Panc1 (cell line): ENCODE measurements around the gene ITGB5. TPM values are rescaled to one million over a fixed set of nuclear protein-coding genes. Genes with fewer than 3 reads are reported as not detected.

Experiments
- ATAC-seq: fragments of 200-7000 bp; cut with Tn5 transposase; 2 replicates; pipeline ENCODE4 v1.9.1; 2020; ENCODE audit warnings: mild to moderate bottlenecking, moderate library complexity
- BruUV-seq: library from RNA; stranded (reverse); fragments of 400-500 nt; replicated peaks from 2 replicates; lab custom pipeline; 2021; lab: Mats Ljungman, UMichigan
- CTCF ChIA-PET: fragments of 300-600 bp; sonication (Branson Sonifier 250); formaldehyde crosslinking; loops from one replicate; lab custom pipeline; 2022; ENCODE audit warnings: antibody characterized with exemption; lab: Charles Lee
- POLR2A ChIA-PET: fragments of 300-600 bp; sonication (Branson Sonifier 250); formaldehyde crosslinking; loops from one replicate; lab custom pipeline; 2022; ENCODE audit warnings: antibody characterized with exemption; lab: Charles Lee
- DNase-seq: peaks from one replicate; pipeline ENCODE4 v3.0.0-alpha.2; 2010; ENCODE audit warnings: low read depth, low spot score
- H3K27ac ChIP-seq: 2 replicates; pipeline ENCODE4 v1.5.1; 2011; ENCODE audit warnings: mild to moderate bottlenecking, low read length, inconsistent platforms
- H3K27me3 ChIP-seq: fragments of 200-500 bp; sonication (Bioruptor generic); 2 replicates; pipeline ENCODE4 v1.6.0; 2014; ENCODE audit warnings: low read length, inconsistent platforms; ENCODE audit not compliant: control insufficient read depth, insufficient read depth
- H3K36me3 ChIP-seq: fragments of 200-500 bp; sonication (Bioruptor generic); 2 replicates; pipeline ENCODE4 v1.5.1; 2014; ENCODE audit warnings: inconsistent platforms, mild to moderate bottlenecking, low read length, moderate library complexity; ENCODE audit not compliant: control insufficient read depth, insufficient read depth
- H3K4me1 ChIP-seq: 2 replicates; pipeline ENCODE4 v1.5.1; 2011; ENCODE audit warnings: inconsistent platforms, mild to moderate bottlenecking, low read length, moderate library complexity; ENCODE audit not compliant: control insufficient read depth, insufficient read depth
- H3K4me3 ChIP-seq, 2 experiments: 2 replicates each; pipeline ENCODE4 v1.5.1; 2011 to 2012; ENCODE audit warnings: low read depth in 2 of 2, low read length in 2 of 2, mild to moderate bottlenecking in 2 of 2, inconsistent platforms in 1 of 2, moderate library complexity in 1 of 2
- H3K9me3 ChIP-seq: fragments of 200-500 bp; sonication (Bioruptor generic); 2 replicates; pipeline ENCODE4 v1.5.1; 2014; ENCODE audit warnings: low read depth, mild to moderate bottlenecking, inconsistent platforms, low read length, moderate library complexity; ENCODE audit not compliant: control insufficient read depth, insufficient read depth
- CTCF ChIP-seq: fragments of 450-650 bp; IDR thresholded peaks from 2 replicates; pipeline ENCODE4 v1.5.1; 2017; ENCODE audit warnings: mild to moderate bottlenecking
- POLR2AphosphoS5 ChIP-seq: IDR thresholded peaks from 2 replicates; pipeline ENCODE4 v1.6.1; 2012; ENCODE audit warnings: mild to moderate bottlenecking, low read depth, low read length, moderate library complexity
- REST ChIP-seq, 2 experiments: IDR thresholded peaks; 2 replicates each; pipeline ENCODE4 v1.6.1; 2011 to 2012; ENCODE audit warnings: low read depth in 2 of 2, control low read depth in 1 of 2, low read length in 1 of 2, mild to moderate bottlenecking in 1 of 2, moderate library complexity in 1 of 2; ENCODE audit not compliant: insufficient read depth in 1 of 2
- SIN3A ChIP-seq: IDR thresholded peaks from 2 replicates; pipeline ENCODE4 v1.6.1; 2012; ENCODE audit warnings: low read depth, mild to moderate bottlenecking, low read length, moderate library complexity, borderline replicate concordance; ENCODE audit not compliant: insufficient read depth
- TCF7L2 ChIP-seq: IDR thresholded peaks from 2 replicates; pipeline ENCODE4 v1.6.1; 2011; ENCODE audit warnings: mild to moderate bottlenecking, low read depth, low read length, inconsistent platforms
- in situ Hi-C: cut with HindIII; loops from 2 replicates; pipeline ENCODE4 v1.10.0; 2016; ENCODE audit warnings: low sequenced_read_pairs, low pct_unique_long_range_greater_than_20kb
- intact Hi-C: fragments of 100-400 bp; cut with micrococcal nuclease; formaldehyde crosslinking; loops from one replicate; pipeline ENCODE4 v1.10.0; 2022; ENCODE audit not compliant: unreplicated experiment
- total RNA-seq: library from RNA; stranded (reverse); gene quantifications from one replicate; pipeline ENCODE4 v1.2.1, GENCODE V29; 2021; ENCODE audit not compliant: unreplicated experiment

Gene ITGB5
- total RNA-seq, 1 experiment from 2014 or later = 446 TPM

GRCh38 chr3:124767691-124768090 lies 119.5 kb downstream of the ITGB5 start:
- no peaks in the 10 kb centered on the region for H3K9me3 ChIP-seq
- BruUV-seq = no TSS peak
- DNase-seq = no peak
- H3K36me3 ChIP-seq = no peaks in the 10 kb centered on the region; the same call in 1 of the 2 replicates
- ChIA-PET POLR2A (no interaction called here), CTCF (interaction anchor here (0.5 to 1.1 kb wide), 3 partner anchors 20 to 211 kb away, joined by 3 to 6 read pairs (median 3); no protein-coding TSS in a partner anchor)
- H3K27ac ChIP-seq = no peak overlapping the region
- ATAC-seq = no peak
- in situ Hi-C loops (no loop called here), intact Hi-C loops (no loop called here)
- no peaks in the 10 kb centered on the region for H3K4me1 ChIP-seq
- H3K4me3 ChIP-seq = no peak overlapping the region
- TF ChIP-seq SIN3A (no peak), POLR2AphosphoS5 (no peak), REST (IDR thresholded peaks at IDR 0.05; ENCODE audit: insufficient read depth in 1 of 2, low read depth in 2 of 2, low read length in 1 of 2) (no peak), CTCF (no peak), TCF7L2 (no peak)
- H3K27me3 ChIP-seq = no peaks in the 10 kb centered on the region

- Histone ChIP-seq H3K36me3 (no peaks in the 10 kb centered on the region; the same call in 1 of the 2 replicates), H3K4me3 (no peak overlapping the region), H3K9me3 (no peaks in the 10 kb centered on the region), H3K27me3 (no peaks in the 10 kb centered on the region), H3K4me1 (no peaks in the 10 kb centered on the region), H3K27ac (no peak overlapping the region)
- in situ Hi-C loops (no loop called here), intact Hi-C loops (no loop called here)
- POLR2A ChIA-PET = interaction anchor here (0.5 kb wide), 1 partner anchor 816 kb away, joined by 15 read pairs; no protein-coding TSS in a partner anchor
- DNase-seq = no peak
- CTCF ChIA-PET = interaction anchor here (0.6 to 1.1 kb wide), 2 partner anchors 20 to 212 kb away, joined by 3 read pairs; no protein-coding TSS in a partner anchor
- no peak for ATAC-seq
- TF ChIP-seq SIN3A = no peak
- no peak for TF ChIP-seq TCF7L2
- no peak for TF ChIP-seq CTCF
- BruUV-seq = no TSS peak
Observed at GRCh38 chr3:124767264-124767663, 119.9 kb downstream of the ITGB5 start.
